GM18909 (cell line): ENCODE measurements around the gene NHERF1.

Source experiments
- ATAC-seq: cut with Tn5 transposase; IDR thresholded peaks from one replicate; pipeline ENCODE4 v1.9.1; 2021; ENCODE audit warnings: mild to moderate bottlenecking; ENCODE audit not compliant: unreplicated experiment, poor library complexity

NHERF1 gene

DNA sequence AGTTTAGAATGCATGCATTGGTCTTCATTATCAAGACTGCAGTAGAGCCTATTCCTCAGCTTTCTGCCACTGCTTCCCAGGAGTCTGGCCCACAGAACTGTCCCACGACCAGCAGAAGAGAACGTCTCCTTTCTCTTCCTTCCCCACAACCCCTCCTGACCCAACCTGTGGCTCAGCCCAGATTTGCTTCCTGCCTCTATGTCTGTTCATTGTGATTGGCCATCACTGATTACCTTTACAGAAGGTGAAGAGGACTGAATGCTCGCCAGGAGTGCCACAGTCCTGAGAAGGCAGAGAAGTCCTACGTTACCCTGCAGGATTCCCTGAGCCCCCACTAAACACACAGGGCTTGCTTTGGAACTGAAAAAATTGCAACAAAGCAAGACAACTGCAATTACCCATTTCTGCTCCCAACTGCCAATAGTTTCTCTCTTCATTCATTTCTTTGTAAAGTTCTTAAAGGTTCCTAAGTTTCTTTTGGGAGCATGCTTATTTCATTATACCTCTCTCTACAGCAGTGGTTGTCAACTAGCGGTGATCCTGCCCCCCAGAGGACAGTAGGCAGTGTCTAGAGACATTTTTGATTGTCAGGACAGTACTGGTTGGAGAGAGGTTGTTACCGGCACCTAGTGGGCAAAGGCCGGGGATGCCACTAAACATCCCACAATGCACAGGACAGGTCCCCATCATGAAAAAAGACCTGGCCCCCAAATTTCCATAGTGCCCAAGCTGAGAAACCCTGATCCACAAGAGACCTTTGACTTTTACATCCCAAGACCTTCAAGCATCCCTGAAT, 32.2 kb downstream of the NHERF1 start:
- ATAC-seq = no peak

DNA sequence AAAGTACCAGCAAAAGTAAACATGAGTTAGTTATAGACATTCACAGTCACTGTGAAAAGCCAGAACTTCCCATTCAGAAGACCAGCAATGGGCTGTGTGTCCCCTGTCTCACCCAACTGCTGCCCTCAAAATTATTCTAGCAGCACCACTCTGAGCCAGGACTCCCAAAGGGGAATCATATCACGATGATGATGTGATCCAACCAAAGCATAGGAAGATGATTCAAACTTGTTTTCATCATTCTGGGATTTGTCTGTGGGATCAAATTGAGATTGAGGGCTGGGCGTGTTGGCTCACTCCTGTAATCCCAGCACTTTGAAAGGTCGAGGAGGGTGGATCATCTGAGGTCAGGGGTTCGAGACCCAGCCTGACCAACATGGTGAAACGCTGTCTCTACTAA, 34.1 kb downstream of the NHERF1 start:
- no peak for ATAC-seq

DNA sequence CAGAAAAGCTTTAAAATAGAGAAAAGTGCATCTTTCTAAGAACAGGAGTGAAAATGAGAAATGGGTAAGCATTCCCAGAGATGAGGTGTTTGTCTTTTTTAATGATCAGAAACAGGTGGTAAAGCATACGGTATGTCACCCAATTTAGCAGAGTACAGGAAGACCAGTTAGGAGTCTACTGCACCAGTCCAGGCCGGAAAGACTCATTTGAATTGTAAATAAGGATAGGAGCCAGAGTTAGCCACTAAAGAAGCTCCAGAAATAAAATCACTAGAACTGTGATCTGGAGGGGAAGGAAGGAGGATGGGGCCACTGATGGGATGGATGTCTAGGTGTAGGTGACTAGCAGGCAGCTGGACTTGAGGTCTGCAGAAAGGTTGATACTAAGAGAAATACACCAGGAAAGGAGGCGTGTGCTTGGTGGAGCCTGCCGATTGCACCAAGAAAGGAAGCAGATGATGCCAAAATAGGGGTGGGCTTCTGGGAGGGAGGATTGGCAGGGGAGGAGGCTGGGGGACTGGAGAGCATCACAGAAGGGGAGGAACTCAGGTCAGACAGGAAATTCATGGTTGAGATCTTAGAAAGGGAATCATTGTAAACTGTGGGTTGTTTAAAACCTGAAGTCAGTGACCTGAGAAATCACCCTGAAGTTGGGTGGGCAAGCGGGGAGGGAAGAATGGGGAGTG, 35.8 kb downstream of the NHERF1 start:
- ATAC-seq = no peak

DNA sequence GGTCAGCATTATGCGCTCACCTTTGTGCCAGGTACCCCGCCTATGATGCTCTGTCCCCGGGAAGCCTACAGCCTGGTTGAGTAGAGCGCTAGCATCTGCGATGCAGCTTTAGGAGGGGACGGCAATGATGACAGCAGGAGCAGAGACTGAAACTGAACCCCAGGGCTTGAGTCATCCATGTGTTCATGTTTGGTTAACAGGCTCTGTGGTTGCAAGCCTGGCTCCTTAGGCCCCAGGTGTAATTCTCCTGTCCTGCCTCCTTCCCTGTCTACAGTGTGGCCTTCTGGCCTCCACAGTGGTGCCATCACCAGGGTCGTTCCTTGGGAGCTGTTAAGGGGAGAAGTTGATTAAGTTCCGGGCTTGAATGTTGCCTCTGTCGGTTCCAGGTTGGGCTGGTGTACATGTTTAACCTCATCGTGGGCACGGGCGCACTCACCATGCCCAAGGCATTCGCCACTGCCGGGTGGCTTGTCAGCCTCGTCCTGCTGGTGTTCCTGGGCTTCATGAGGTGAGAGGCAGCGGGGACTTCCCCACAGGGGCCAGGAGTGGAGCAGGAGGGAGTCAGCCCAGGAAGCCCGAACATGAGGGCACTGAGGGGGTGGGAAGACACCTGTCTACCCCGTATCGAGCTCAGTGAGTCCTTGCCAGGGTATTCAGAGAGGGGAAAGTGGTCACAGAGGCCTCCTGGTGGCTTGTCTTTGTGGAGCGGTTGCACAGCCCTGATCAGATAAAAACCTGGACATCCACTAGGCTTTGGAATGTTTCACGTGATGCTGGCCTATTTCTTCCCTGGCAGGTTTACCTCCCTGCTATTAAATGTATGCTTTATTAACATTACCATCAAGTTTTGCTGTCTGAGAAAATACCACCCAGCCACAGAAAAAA, 36.9 kb downstream of the NHERF1 start:
- ATAC-seq = no peak

DNA sequence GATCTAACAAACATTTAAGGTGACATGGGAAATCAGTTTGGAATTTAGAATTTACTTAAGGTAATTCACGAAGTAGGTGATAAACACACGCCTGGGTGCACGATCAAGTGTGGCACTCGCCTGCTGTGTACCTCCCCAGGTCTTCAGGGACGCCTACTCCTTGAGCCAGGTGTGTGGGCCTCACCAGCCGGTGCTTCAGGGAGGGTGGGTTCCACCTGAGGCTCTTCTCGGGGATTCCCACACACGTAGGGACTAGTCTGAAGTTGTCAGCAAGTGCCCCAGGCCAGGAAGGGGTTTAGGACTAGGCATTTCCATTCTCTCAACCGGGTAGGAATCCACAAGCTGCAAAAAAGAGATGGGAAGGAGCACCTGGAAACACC, 37.5 kb downstream of the NHERF1 start:
- no peak for ATAC-seq

DNA sequence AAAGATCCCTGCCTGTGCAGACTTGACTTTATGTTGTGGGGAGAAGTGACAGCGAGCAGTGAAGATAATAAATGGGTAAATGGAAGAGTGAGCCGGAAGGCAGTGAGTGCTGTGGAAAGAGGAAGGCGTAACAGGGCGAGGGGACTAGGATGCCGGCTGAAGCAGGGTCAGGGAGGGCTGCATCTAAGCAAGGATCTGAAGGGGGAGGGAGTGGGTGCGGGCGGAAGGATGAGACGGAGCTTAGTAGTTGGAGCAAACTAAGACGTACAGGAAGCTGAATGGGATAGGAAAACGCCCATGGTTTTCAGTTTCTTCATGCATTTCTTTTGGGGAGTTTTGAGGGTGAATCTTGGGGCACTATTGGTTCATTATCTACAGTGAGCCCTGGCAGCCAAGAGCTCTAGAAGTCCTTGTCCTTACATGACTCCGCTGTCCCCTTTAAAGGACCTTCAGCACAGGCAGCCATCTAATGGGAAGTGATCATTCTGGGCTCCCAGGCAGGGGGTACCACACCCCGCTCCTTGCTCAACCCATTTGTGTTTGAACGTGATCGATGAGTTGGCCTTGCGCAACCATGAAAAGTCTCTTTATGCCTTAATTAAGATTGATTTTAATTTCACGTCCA, 38.1 kb downstream of the NHERF1 start:
- ATAC-seq = no peak

DNA sequence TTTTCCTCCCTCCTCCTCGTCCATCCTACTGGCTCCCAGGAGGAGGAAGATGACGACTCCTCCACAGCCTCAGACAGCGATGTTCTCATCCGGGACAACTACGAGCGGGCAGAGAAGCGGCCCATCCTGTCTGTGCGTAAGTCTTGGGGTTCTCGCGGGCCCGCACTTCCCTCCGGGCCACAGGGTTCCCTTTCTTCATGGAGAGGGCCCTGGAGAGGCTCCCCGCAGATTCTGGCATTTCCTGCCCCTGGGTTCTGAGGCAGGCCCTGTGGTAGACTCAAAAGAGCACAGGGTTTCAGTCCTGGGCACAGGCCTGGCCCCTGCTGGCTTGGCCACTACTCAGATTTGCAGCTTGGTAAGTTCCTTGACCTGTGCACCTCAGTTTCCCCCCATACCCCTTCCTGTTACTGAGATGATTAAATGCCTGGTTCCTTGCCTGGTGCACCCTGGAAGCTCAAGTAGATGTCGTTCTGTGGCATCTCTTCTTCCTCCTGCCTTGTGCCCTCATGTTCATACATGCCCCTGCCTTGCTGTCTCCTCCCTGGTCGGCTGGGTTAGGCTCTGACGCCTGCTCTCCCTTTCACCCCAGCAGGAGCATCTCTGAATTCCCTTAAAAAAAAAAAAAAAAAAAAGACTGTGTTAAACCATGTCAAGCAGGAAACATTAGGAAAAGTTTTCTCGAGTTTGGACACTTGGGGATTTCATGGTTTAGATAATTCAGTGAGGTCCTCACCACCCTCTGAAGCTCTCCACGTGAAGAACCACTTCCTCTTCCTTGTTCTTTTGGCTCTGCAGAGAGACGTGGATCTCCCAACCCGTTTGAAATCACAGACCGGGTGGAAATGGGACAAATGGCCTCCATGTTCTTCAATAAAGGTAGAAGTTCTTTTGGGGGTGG, 42.0 kb downstream of the NHERF1 start:
- no peak for ATAC-seq

DNA sequence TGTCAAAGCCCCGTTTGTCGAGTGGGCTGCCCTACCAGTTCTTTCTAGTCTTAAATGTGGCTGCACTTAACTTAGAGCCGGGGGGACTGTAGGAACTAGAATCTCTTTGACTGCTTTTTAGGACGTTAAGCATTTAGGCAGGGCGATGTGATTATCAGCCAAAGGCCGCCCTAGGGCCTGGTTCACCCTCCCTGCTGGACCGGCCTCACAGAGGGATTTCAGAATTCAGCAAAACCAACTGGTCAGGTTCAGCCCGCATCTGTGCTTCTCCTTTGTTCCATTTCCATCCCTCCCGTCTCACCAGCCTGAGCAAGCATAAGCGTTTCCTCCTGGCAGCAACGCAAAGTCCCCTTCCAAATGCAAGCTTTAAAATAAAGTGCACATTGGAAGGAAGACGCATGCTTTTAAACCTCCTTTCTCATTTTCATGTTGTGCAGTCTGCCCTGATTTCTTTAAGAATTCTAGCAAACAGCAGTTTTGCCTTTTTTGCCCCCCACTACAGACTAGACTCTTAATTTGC, 44.2 kb downstream of the NHERF1 start:
- no peak for ATAC-seq

DNA sequence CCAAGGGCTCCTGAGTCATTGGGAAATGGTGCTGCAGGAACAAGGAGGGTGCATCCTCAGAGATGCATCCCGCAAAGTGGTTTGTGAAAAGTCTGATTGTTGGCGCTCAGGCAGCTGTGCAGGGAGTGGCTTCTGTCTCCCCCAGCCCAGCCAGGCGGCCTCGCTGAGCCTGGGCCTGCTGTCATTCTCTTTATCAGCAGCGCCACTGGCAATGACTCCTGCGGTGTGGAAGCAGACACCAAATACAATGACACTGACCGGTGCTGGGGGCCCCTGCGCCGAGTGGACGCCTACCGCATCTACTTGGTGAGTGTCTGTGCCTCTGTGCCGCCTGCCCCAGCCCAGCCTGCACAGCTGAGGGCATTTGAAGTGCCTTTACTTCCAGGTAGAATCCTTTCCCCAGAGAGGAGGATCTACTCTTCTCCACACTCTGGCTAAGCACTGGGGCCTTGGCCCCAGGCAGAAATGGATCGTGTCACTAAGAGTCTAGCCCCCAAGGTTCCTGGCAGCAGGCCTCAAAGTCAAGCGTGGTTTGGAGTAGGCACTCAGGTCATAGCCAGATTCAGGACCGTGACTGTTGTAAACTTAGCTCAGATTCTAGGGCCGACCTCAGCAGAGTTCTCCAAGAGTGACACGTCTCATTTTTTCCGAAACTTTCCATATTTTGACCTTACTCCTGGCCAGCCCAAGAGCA, 47.0 kb downstream of the NHERF1 start:
- ATAC-seq = no peak

DNA sequence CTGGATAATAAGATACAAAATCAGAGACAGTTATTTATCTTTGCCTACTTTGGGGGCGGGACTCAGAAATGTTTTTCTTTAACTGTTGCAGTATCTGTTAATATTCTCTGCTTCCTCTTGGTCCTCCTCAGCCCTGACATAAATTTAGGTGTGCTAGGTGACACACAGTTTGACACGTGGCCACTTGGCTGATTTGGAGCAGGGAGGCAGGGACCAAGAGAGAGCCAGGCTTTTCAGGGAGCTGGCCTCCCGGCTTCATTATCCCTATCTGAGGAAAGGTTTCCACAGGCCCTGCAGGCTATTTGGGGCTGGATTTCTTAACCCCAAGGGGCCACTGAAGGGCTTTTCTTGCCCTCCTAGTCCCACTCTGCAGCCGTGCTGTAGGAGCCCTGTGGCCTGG, 47.8 kb downstream of the NHERF1 start:
- ATAC-seq = no peak

DNA sequence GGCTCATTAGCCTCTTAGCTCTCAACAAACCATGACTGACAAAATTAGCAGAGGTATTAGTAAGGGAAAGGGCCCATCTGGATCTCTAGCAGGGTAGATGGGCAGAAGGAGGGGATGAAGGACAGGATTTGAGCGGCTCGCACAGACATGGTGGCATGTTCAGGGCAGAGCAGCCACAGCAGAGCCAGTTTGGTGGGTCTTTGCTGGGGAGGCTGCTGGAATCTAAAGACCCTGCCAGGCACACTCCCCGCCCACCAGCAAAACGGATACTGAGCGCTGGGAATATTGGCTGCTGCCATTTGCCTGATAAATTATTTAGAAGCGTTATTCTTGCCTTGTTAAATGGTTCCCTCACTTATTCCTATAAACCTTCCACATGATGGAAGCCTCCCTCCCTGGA, 48.4 kb downstream of the NHERF1 start:
- no peak for ATAC-seq

DNA sequence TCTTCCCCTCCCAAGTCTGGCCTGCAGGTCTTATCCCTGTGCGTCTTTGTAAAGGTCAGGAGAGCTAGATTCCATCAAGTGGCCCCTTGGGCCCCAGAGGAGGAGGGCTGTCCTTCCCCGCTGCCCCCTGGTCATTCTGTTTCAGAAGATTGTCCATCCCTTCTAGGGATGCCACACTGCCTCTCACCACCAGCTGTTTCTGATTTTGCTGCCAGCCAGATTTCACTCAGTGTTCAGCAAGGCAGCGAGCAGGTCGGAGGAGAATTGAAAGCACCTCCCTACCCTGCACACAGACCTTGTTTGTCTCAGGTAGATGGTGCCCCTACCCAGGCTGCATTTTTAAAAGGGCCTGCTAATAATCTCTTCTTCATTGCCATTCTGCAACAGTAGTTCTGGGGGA, 49.4 kb downstream of the NHERF1 start:
- no peak for ATAC-seq

DNA sequence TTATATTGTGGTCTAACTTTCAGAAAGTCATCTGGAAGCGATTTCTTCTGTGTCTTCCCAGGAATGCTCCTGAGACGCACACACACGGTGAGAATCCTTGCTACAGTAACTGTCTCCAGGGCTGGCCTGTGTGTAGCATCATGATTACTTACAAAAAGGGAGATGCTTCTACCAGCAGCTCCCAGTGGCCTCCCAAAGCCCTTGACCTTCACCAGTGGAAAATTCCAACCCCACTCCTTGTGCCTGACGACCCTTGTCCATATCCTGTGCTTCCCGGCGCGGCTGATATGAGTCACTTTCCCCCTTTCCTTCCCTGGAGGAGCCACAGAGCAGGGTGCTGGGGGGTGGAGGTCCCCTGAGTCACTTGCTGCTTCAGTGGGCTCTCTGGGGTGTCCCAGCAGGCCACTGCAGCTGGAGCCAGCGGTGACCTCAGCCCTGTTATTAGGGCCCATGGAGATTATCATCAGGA, 49.8 kb downstream of the NHERF1 start:
- no peak for ATAC-seq

DNA sequence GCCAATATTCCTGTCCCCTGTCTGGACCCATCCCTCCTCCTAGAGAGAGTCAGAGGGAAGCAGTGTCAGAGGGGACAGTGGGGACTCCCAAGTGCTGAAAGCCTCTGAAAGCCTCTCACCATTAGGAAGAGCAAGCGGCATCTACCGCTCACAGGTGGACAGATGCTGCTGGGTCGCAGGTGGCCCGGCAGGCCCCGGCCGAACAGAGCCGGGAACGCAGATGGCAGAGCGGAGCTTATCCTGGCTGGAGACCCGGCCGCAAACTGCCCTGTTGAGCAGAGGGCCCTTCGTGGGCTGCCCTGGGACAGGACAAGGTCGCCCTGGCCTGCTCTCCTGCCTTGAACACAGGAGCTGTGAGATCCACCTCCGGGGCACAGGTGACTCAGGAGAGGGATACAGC, 50.7 kb downstream of the NHERF1 start:
- no peak for ATAC-seq

DNA sequence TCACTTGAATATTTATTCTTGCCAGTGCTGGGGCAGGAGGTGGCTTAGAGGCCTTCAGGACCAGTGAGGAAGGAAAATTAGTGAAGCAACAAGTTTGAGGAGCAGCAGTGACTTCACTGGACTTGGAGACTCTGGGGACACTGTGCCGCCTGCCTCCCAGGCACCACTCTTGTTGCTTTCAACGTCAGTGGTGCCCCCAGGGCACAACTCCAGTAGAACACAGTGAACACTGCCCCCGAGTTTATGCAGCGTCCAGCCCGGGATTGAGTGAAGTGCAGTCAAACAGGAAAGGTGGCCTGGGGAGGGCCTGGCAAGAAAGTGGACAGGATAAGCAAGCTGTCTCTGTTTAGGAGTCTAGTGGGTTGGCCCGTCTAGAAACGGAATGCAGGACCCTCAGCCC, 52.1 kb downstream of the NHERF1 start:
- ATAC-seq = no peak

DNA sequence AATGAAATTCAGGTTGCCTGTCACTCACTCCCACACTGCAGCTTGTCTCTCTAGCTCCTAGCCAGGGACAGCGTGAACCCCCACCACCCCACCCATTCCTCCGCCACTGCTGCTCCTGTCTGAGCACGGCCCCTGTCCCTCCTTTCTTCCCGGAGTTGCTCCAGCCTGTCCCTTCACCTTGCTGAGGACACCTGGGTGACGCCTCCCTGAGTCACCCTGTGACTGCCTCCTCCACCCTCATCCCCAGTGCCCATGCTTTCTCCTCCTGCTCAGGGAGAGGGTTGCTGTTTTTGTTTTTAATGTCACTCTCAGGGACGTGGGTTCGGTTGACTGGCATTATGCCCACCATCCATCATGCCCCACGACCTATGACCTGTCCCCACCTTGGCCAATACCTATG, 53.5 kb downstream of the NHERF1 start:
- no peak for ATAC-seq

DNA sequence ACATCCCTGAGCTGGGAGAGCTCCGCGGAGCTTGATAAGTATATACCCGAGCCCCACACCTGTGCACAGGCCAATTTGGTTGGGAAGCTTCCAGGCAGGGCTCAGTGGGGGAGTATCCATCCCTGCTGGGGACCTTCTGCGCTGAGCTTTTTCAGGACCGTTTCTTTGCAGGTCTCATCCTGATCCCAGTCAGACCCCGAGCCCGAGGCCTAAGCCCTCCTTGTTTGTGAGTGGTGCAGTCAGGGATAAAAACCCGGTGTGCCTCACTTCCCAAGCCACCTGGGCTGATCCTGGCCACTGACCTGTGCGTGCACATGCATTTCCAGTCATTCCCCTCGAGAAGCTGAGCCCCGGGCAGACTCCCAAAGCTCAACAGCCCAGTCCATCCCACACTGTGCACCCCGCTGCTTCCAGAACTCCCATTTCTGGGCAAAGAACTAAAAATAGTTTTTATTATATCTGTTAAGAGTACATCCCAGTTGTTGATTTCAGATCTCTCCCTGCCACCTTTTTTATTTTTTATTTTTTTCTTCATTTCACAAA, 55.0 kb downstream of the NHERF1 start:
- no peak for ATAC-seq

DNA sequence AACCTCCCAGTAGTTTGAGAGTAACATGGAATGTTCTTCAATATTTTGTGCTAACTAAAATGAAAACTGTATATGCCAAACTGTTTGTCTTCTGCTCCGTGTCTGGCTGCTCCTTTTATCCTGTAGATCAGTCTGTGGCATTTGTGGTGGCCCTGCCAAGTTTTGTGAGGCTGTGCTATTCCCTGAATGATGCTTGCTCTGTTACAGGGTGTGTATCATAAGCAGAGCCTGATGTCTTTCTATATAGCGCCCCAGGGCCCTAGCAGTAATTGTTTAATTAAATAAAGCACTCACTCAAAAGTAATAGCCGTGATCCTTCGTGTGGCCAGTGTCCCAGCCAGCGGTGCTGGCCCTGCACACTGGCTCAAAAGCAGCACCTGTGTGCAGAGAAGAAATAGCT, 55.5 kb downstream of the NHERF1 start:
- no peak for ATAC-seq
